HG02885 (cell line): Measurements from ENCODE around the gene MANSC4.
"Not testable (repeated sequence)": the region's sequence is repeated elsewhere in the genome, so short reads cannot be mapped to it uniquely, and the experiment has no call there.

Experiments used
- ATAC-seq: cut with Tn5 transposase; IDR thresholded peaks from one replicate; pipeline ENCODE4 v1.9.1; 2021; ENCODE audit warnings: mild to moderate bottlenecking; ENCODE audit not compliant: unreplicated experiment, poor library complexity

The MANSC4 gene

DNA sequence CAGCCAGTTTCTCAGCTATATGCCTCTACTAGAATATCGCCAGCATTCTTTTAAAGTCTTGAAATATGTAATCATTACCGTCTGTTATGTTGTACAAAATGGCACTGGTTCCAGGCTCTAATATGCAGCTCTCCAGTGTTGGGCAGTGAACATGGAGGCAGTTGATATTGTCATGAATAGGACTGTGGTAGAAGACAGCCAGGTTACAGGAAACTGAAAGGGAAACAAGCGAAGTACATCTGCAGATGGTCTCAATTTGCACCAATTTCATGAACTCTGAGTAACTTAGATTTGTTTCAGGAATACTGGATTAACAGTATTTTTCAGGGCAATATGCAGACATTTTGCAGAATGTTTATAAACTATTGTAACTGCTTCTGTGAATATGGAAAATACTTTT lies 13.4 kb downstream of the MANSC4 start:
- ATAC-seq: no peak

- ATAC-seq: peak; percentile 57
Measured at GRCh38 chr12:27762757-27763156, 17.3 kb downstream of the MANSC4 start.

GRCh38 chr12:27756670-27757195 lies 23.3 kb downstream of the MANSC4 start:
- no peak for ATAC-seq

GRCh38 chr12:27754795-27755194 lies 25.2 kb downstream of the MANSC4 start:
- no peak for ATAC-seq

DNA sequence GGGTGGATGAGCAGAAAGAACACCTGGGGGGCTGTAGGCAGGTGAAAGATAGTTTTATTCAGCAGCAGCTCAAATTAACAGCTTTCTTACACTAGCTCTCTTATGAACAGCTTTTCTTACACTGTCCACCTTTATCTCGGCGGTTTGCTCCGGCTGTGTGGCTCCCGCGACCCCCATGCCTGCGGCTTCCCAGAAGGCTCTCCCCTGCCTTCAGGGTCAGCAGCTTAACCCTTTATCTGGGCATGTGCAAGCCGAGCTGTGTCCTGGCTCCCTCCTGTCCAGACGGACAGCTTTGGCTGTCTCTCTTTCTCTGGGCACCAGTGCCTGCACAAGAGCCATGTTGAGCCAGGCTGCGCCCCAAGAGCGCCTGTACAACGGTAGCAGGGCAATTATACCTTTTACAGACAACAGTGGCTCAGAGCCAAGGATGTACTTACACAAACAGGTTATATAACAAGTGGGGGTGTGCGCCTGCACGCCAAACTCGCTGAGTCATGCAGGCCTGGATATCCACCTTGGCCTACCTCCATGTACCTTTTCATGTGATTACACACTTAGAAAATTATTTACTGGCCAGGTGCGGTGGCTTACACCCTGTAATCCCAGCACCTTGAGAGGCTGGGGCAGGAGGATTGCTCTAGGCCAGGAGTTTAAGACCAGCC lies 28.5 kb downstream of the MANSC4 start:
- no peak for ATAC-seq

DNA sequence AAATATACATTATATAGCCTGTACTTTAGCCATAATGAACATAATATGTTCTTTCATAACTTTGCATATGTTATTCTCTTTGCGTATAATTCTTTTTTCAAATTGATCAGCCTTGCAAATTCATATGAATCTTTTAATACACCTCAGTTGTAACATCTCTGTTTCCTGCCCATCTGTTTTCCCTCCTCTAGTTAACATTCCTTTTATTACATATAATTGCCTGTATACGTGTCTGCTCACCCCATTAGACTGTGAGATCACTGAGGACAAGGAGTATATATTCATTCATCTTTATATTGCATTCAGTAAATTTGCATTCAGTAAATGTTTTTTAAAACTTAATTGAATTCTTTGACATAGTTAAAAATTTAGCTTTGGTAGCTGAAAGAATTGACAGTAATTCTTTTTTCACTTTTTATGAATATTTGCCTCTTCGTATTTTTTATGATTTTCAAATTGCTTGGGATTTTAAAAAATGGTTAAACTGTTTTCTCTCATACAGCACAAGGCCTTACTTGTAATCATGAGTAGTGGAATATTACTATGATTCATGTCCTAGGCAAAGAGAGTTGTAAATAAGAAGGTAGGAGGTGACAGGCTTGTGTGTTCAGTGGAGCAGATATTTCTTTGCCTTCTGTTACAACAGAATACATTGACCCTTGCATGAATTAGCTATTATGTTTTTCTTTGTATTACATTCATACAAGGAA lies 32.8 kb downstream of the MANSC4 start:
- no peak for ATAC-seq

DNA sequence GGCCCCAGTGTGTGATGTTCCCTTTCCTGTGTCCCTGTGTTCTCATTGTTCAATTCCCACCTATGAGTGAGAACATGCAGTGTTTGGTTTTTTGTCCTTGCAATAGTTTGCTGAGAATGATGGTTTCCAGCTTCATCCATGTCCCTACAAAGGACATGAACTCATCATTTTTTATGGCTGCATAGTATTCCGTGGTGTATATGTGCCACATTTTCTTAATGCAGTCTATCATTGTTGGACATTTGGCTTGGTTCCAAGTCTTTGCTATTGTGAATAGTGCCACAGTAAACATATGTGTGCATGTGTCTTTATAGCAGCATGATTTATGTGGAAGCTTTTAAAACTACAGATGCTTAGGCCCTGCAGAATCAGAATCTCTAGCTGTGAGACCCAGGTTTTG lies 34.3 kb downstream of the MANSC4 start:
- not testable (repeated sequence) for ATAC-seq

DNA sequence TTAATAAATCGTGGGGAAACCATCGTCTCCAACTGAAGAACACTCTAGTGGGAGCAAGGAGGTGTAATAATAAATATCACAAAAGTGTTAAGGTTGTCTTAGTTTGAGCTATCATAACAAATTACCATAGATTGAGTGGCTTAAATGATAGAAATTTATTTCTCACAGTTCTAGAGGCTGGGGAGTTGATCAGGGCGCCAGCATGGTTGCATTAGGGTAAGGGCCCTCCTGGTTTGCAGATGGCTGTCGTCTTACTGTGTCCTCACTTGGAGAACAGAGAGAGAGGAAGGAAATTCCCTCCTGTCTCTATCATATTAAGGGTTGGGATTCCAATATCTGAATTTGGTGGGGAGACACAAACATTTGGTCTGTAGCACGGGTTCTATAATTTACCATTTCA lies 36.4 kb downstream of the MANSC4 start:
- ATAC-seq: no peak

GRCh38 chr12:27734321-27734720 lies 45.7 kb downstream of the MANSC4 start:
- not testable (repeated sequence) for ATAC-seq

DNA sequence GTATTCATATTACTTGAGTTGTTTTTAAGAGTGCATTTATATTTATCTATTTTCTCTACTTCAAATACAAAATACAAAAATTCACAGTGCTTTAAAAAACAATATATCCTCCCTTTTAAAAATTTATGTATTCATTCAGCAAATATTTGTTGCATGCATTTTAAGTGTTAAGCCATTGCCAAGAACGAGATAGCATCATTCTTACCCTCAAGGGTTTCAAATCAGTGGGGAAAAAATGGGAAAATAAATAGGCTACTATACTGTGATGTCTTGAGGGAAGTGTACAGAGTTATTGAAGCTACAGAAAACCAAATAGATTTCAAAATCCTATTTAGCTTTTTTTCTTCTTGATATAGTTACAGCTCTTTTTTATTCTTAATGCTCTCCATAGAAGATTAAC lies 46.2 kb downstream of the MANSC4 start:
- no peak for ATAC-seq

GRCh38 chr12:27733052-27733656 lies 46.9 kb downstream of the MANSC4 start:
- peak; percentile 84 for ATAC-seq

GRCh38 chr12:27732281-27732680 lies 47.8 kb downstream of the MANSC4 start:
- peak; percentile 64 for ATAC-seq

GRCh38 chr12:27730097-27730588 lies 49.9 kb downstream of the MANSC4 start:
- ATAC-seq: no peak

GRCh38 chr12:27723212-27723611 lies 56.8 kb downstream of the MANSC4 start:
- no peak for ATAC-seq
